Gastrocnemius medialis (tissue), 4 donors: ENCODE measurements around the gene GPC2. TPM values are rescaled to one million over a fixed set of nuclear protein-coding genes. Genes with fewer than 3 reads are reported as not detected.
A peak's percentile ranks its signal among the peaks of the same experiment; 100 is the strongest.

Experiments used
- ATAC-seq, 2 donors: fragments of 150-250 bp; one replicate each; pipeline ENCODE4 v1.9.1; 2016
- DNase-seq, 2 donors: peaks; one replicate each; pipeline ENCODE4 v3.0.0-alpha.2; 2019
- H3K27ac ChIP-seq, 4 donors: fragments of 200-600 bp; sonication (generic); 1 replicate in 1 of 4; 2 replicates in 3 of 4; pipeline ENCODE4 v1.5.1; 2016 to 2018; ENCODE audit warnings: mild to moderate bottlenecking in 2 of 4, moderate library complexity in 1 of 4
- H3K27me3 ChIP-seq, 3 donors: fragments of 200-600 bp; sonication (generic) in 2 of 3; 1 replicate in 1 of 3; 2 replicates in 2 of 3; pipeline versions ENCODE4 v1.5.1 to v1.6.0; 2016 to 2019; ENCODE audit warnings: mild to moderate bottlenecking in 1 of 3, moderate library complexity in 1 of 3
- H3K36me3 ChIP-seq, 2 donors: fragments of 200-600 bp; sonication (generic) in 1 of 2; one replicate each; pipeline ENCODE4 v1.5.1; 2017 to 2018
- H3K4me1 ChIP-seq, 2 donors: fragments of 200-600 bp; sonication (generic) in 1 of 2; one replicate each; pipeline ENCODE4 v1.5.1; 2016 to 2017; ENCODE audit warnings: mild to moderate bottlenecking in 2 of 2
- H3K4me3 ChIP-seq, 4 donors: fragments of 200-600 bp; sonication (generic) in 3 of 4; 1 replicate in 1 of 4; 2 replicates in 3 of 4; pipeline ENCODE4 v1.5.1; 2016 to 2019; ENCODE audit warnings: mild to moderate bottlenecking in 2 of 4
- H3K9me3 ChIP-seq, 3 donors: fragments of 200-600 bp; sonication (generic) in 2 of 3; 1 replicate in 1 of 3; 2 replicates in 2 of 3; pipeline ENCODE4 v1.5.1; 2016 to 2019
- CTCF ChIP-seq, 5 experiments: fragments of 450-650 bp in 3 of 5; fragments of 200-600 bp in 2 of 5; sonication (generic) in 2 of 5; IDR thresholded peaks in 4 of 5; conservative IDR thresholded peaks in 1 of 5; 1 replicate in 4 of 5; 2 replicates in 1 of 5; pipeline ENCODE4 v1.5.1; 2016 to 2019; ENCODE audit warnings: antibody characterized with exemption in 5 of 5, mild to moderate bottlenecking in 3 of 5, moderate library complexity in 3 of 5
- POLR2A ChIP-seq, 2 donors: fragments of 450-650 bp; IDR thresholded peaks; one replicate each; pipeline ENCODE4 v1.6.1; 2017; ENCODE audit warnings: antibody characterized with exemption in 2 of 2, mild to moderate bottlenecking in 2 of 2, moderate library complexity in 2 of 2
- in situ Hi-C, 4 donors: fragments of 200-750 bp; cut with MboI; loops; one replicate each; pipeline versions ENCODE4 v1.15.0 to v1.8.0; 2017; ENCODE audit warnings: low sequenced_read_pairs in 4 of 4
- intact Hi-C: fragments of 100-400 bp; cut with DNase I; formaldehyde crosslinking; loops from one replicate; pipeline ENCODE4 v1.15.1; 2023; ENCODE audit warnings: low total_unique reads
- total RNA-seq, 4 donors: library from RNA; depleted of rRNA; stranded (reverse); fragments of >200 nt; gene quantifications; one replicate each; pipeline versions ENCODE4 v1.1.0 to v1.2.3, GENCODE V29; 2016

Gene GPC2
- total RNA-seq, 4 donors from 2014 or later, result 4.0 TPM; not detected in 3

GRCh38 chr7:100175296-100175935 lies 1.8 kb downstream of the GPC2 start:
- no peak overlapping the region for H3K4me3 ChIP-seq
- H3K27me3 ChIP-seq, result peaks cover 8 to 25% (median 18%) of the 10 kb centered on the region in 3 donors
- H3K36me3 ChIP-seq, result no peaks in the 10 kb centered on the region
- no peaks in the 10 kb centered on the region for H3K9me3 ChIP-seq
- TF ChIP-seq POLR2A (IDR thresholded peaks at IDR 0.05) (no peak), CTCF (IDR thresholded peaks at IDR 0.05 in 4 of 5, conservative IDR thresholded peaks at IDR 0.05 in 1 of 5) (no peak)
- in situ Hi-C loops (no loop called here), intact Hi-C loops (no loop called here)
- peaks cover 7 to 15% of the 10 kb centered on the region in 2 donors for H3K4me1 ChIP-seq
- ATAC-seq (no peak), DNase-seq (no peak)
- H3K27ac ChIP-seq, result no peak overlapping the region

- peaks cover 8 to 28% (median 26%) of the 10 kb centered on the region in 3 donors for H3K27me3 ChIP-seq
- peaks cover 7 to 15% of the 10 kb centered on the region in 2 donors for H3K4me1 ChIP-seq
- no peak for ATAC-seq
- H3K27ac ChIP-seq, result no peak overlapping the region
- TF ChIP-seq CTCF (IDR thresholded peaks at IDR 0.05 in 4 of 5, conservative IDR thresholded peaks at IDR 0.05 in 1 of 5) (no peak), POLR2A (IDR thresholded peaks at IDR 0.05) (no peak)
- H3K4me3 ChIP-seq, result no peak overlapping the region
- H3K9me3 ChIP-seq, result no peaks in the 10 kb centered on the region
- in situ Hi-C loops, result loop anchor here in 1 of 4 donors (25.0 kb wide), 1 partner anchor 163 kb away; no protein-coding TSS in a partner anchor
- no peaks in the 10 kb centered on the region for H3K36me3 ChIP-seq
- DNase-seq, result no peak
- intact Hi-C loops, result no loop called here
Observed at GRCh38 chr7:100174582-100174981, 2.6 kb downstream of the GPC2 start.

- Histone ChIP-seq H3K9me3 (no peaks in the 10 kb centered on the region), H3K27me3 (peaks cover 8 to 32% (median 31%) of the 10 kb centered on the region in 3 donors), H3K4me1 (peaks cover 7 to 16% of the 10 kb centered on the region in 2 donors), H3K27ac (no peak overlapping the region), H3K4me3 (no peak overlapping the region), H3K36me3 (no peaks in the 10 kb centered on the region)
- no peak for DNase-seq
- no peak for ATAC-seq
- intact Hi-C loops (no loop called here), in situ Hi-C loops (loop anchor here in 1 of 4 donors (25.0 kb wide), 1 partner anchor 163 kb away; no protein-coding TSS in a partner anchor)
- TF ChIP-seq CTCF (IDR thresholded peaks at IDR 0.05 in 4 of 5, conservative IDR thresholded peaks at IDR 0.05 in 1 of 5), result no peak
Observed at GRCh38 chr7:100173806-100174495, 3.2 kb downstream of the GPC2 start.

GRCh38 chr7:100171840-100172239 lies 5.3 kb downstream of the GPC2 start:
- TF ChIP-seq POLR2A (IDR thresholded peaks at IDR 0.05) (no peak), CTCF (IDR thresholded peaks at IDR 0.05 in 4 of 5, conservative IDR thresholded peaks at IDR 0.05 in 1 of 5) (no peak)
- Histone ChIP-seq H3K4me1 (peaks cover 2 to 11% of the 10 kb centered on the region in 2 donors), H3K36me3 (no peaks in the 10 kb centered on the region), H3K27me3 (peaks cover 12 to 44% (median 42%) of the 10 kb centered on the region in 3 donors), H3K9me3 (no peaks in the 10 kb centered on the region), H3K27ac (no peak overlapping the region), H3K4me3 (peak overlapping the region in 2 of 4 donors; percentile 7 to 8)
- DNase-seq, result no peak
- ATAC-seq, result no peak
- intact Hi-C loops (no loop called here), in situ Hi-C loops (loop anchor here in 1 of 4 donors (25.0 kb wide), 1 partner anchor 165 kb away; no protein-coding TSS in a partner anchor)
